Type B pancreatic cell (in vitro differentiated cells): ENCODE results near the gene TRMO. TPM values are rescaled to one million over a fixed set of nuclear protein-coding genes. Genes with fewer than 3 reads are reported as not detected.

Experiments used
- DNase-seq: peaks from one replicate; pipeline ENCODE4 v3.0.0; 2021; ENCODE audit warnings: mixed read lengths; ENCODE audit not compliant: unreplicated experiment; ENCODE audit errors: extremely low spot score
- H3K27ac Mint-ChIP-seq: 2 replicates; pipeline ENCODE4 v1.8.0; 2021; ENCODE audit warnings: mild to moderate bottlenecking, mixed read lengths
- H3K27me3 Mint-ChIP-seq: 2 replicates; pipeline ENCODE4 v1.8.0; 2021; ENCODE audit warnings: mixed read lengths
- H3K36me3 Mint-ChIP-seq: 2 replicates; pipeline ENCODE4 v1.8.0; 2021; ENCODE audit warnings: mixed read lengths
- H3K4me1 Mint-ChIP-seq: one replicate; pipeline ENCODE4 v1.8.0; 2021; ENCODE audit warnings: mixed read lengths; ENCODE audit not compliant: unreplicated experiment
- H3K4me3 Mint-ChIP-seq: 2 replicates; pipeline ENCODE4 v1.8.0; 2021; ENCODE audit warnings: mild to moderate bottlenecking, mixed read lengths
- H3K9me3 Mint-ChIP-seq: 2 replicates; pipeline ENCODE4 v1.8.0; 2021; ENCODE audit warnings: mixed read lengths
- total RNA-seq: library from RNA; stranded (reverse); gene quantifications from 2 replicates; pipeline ENCODE4 v1.2.1, GENCODE V29; 2021; ENCODE audit warnings: low replicate concordance
- TF ChIP-seq, protein P1 (sequence below): fragments of 200-600 bp; sonication (generic); conservative IDR thresholded peaks from 2 replicates; pipeline ENCODE4 v1.5.0; 2021; ENCODE audit warnings: antibody characterized with exemption, mild to moderate bottlenecking

The TRMO gene
- total RNA-seq, 1 donor from 2014 or later = 11.3 TPM

DNA sequence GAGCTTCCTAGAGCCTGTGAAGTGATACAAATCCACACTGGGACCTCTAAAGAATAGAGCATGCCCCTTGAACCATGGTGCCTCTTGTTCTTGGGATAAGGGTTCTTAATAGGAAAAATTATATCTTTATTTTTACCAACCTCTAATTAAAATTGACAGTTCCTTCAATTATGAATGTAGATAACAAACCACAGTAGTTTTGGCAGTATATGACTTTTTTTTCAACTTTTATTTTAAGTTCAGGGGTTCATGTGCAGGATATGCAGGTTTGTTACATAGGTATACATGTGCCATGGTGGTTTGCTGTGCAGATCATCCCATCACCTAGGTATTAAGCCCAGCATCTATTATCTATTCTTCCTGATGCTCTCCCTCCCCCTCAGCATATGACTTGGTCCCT is 14.7 kb upstream of the TRMO start:
- Mint-ChIP-seq H3K4me3 (no peak overlapping the region), H3K4me1 (no peaks in the 10 kb centered on the region), H3K9me3 (no peaks in the 10 kb centered on the region), H3K36me3 (no peaks in the 10 kb centered on the region), H3K27me3 (peaks cover 89% of the 10 kb centered on the region), H3K27ac (no peak overlapping the region)
- DNase-seq = no peak
- TF ChIP-seq, protein P1, sequence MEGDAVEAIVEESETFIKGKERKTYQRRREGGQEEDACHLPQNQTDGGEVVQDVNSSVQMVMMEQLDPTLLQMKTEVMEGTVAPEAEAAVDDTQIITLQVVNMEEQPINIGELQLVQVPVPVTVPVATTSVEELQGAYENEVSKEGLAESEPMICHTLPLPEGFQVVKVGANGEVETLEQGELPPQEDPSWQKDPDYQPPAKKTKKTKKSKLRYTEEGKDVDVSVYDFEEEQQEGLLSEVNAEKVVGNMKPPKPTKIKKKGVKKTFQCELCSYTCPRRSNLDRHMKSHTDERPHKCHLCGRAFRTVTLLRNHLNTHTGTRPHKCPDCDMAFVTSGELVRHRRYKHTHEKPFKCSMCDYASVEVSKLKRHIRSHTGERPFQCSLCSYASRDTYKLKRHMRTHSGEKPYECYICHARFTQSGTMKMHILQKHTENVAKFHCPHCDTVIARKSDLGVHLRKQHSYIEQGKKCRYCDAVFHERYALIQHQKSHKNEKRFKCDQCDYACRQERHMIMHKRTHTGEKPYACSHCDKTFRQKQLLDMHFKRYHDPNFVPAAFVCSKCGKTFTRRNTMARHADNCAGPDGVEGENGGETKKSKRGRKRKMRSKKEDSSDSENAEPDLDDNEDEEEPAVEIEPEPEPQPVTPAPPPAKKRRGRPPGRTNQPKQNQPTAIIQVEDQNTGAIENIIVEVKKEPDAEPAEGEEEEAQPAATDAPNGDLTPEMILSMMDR = no peak

DNA sequence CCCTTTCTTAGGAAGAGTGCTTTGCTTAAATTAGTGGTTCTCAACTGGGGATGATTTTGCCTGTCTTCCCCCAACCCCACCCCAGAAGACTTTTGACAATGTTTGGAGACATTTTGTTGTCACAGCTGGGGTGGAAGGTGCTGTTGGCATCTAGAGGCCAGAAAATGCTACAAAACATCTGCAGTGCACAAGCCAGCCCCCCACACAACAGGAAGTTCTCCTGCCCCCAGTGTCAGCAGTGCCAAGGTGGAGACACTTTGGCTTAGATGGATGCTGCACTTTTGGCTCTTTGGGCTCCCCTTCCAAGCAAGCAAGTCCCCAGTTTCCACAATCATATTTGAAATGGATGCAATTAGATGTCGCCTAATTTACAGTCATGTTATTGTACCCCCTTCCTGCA is 13.0 kb upstream of the TRMO start:
- TF ChIP-seq, protein P1 = no peak
- Mint-ChIP-seq H3K27me3 (peaks cover 89% of the 10 kb centered on the region), H3K36me3 (no peaks in the 10 kb centered on the region), H3K4me1 (no peaks in the 10 kb centered on the region), H3K27ac (no peak overlapping the region), H3K9me3 (no peaks in the 10 kb centered on the region), H3K4me3 (no peak overlapping the region)
- no peak for DNase-seq

DNA sequence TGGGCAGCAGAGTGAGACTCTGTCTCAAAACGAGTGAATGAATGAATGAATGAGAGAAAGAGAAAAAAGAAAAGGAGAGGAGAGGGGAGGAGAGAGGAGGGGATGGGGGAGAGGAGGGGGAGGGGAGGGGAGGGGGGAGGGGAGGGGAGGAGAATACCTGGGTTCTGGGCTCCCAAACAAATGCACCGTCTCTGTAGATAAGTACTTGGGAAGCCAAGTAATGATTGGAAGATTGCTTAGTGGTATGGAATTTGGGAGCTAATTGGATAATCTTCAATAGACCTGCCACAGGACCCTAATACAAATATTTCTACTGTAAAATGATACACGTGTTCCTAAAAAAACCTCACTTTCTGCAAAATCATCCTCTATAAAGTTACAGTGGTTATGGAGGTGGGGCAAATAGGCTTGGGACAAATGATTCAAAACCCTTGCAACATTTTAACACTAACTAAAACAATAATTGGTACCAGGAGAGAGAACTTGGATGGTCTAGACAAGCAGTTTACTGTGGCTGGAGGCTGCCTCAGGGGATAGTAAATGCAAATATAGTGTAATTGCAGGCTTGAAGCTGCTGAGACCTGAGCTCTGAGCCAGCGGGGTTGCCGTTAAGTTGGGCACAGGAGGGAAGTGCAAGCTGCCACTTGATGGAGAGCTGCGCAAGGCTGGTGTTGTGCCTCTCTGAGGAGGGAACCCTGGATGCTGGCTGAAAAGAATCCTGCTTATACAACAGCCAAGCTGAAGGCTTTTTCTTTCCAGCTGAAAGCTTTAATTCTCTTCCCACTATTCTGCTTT is 12.2 kb upstream of the TRMO start:
- H3K4me1 Mint-ChIP-seq = no peaks in the 10 kb centered on the region
- no peaks in the 10 kb centered on the region for H3K9me3 Mint-ChIP-seq
- H3K36me3 Mint-ChIP-seq = no peaks in the 10 kb centered on the region
- H3K27ac Mint-ChIP-seq = no peak overlapping the region
- H3K4me3 Mint-ChIP-seq = no peak overlapping the region
- DNase-seq = no peak
- TF ChIP-seq, protein P1 = no peak
- H3K27me3 Mint-ChIP-seq = peaks cover 89% of the 10 kb centered on the region

DNA sequence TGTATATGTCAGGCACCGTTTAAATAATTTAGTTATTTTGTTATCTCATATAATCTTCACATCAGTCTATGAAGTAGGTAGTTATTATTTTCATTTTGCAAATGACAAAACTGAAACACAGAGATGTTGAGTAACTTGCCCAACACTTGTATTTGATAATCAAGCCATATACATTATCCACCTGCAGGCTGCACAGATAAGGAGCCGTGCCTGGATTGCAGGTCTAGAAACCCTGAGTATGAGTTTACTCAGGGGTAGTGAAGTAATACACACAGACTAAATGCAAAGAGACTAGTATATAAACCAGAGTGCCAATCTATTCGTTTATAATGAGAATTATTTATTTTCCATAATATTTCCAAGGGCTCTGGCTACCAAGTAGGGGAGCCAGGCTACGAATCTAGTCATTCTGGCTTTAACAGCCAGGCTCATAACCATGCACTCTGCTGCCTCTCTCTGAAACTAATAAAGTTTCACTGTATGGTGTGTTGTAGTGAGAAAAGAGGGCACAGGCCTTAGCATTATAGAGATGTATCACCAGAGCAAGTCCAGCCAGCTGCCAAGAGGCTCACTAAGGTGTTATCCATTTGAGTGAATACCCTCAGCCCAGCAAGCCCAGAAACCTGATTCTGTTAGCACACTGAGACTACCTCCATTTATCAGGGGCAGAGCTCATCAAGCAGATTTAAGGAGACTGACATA is 11.1 kb upstream of the TRMO start:
- Mint-ChIP-seq H3K27me3 (peaks cover 89% of the 10 kb centered on the region), H3K36me3 (no peaks in the 10 kb centered on the region), H3K4me1 (no peaks in the 10 kb centered on the region), H3K27ac (no peak overlapping the region), H3K4me3 (no peak overlapping the region), H3K9me3 (no peaks in the 10 kb centered on the region)
- DNase-seq = no peak
- TF ChIP-seq, protein P1 = no peak

DNA sequence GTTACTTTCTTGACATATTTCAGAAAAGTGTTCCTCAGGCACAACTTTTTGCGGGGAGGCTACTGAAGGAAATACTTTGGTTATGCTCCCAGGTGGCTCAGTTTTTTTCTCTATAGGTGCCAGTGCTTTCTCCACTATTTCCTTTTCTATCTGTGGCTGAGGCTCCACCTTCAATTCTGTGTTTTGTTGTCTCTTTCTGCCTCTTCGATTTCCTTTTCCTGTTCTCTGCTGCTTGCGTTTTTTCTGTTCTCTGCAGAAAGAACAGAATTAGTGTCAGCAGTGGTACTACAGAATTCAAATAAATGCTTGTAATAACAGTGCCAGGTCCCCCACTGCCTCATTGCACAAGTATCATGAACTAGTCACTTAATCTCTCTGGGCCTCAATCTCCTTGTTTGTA is 8.7 kb upstream of the TRMO start:
- H3K36me3 Mint-ChIP-seq = no peaks in the 10 kb centered on the region
- H3K9me3 Mint-ChIP-seq = no peaks in the 10 kb centered on the region
- H3K27ac Mint-ChIP-seq = no peak overlapping the region
- no peaks in the 10 kb centered on the region for H3K4me1 Mint-ChIP-seq
- peaks cover 81% of the 10 kb centered on the region for H3K27me3 Mint-ChIP-seq
- H3K4me3 Mint-ChIP-seq = no peak overlapping the region
- TF ChIP-seq, protein P1 = no peak
- DNase-seq = no peak
